ENCODE data around the gene GGTLC2. TPM values are rescaled to one million over a fixed set of nuclear protein-coding genes. Genes with fewer than 3 reads are reported as not detected.
"Not testable (repeated sequence)": the region's sequence is repeated elsewhere in the genome, so short reads cannot be mapped to it uniquely, and the experiment has no call there.

Gene GGTLC2
- total RNA-seq, 1 donor from 2014 or later, result not detected

DNA sequence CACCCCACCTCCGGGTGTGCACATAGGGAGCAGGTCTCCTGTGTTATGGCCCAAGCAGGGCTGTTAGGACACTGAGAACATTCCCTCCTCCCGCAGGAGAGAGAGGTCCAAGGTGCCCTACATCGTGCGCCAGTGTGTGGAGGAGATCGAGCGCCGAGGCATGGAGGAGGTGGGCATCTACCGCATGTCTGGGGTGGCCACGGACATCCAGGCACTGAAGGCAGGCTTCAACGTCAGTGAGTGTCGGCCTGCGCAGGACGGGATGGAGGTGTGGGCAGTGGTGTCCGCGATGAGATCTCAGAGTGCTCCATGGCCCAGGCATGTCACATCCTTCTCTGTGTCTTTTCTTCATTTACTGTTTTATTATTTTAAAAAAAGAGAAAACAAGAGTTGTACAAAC, 12.2 kb upstream of the GGTLC2 start:
- intact Hi-C loops (cut with DNase I); DNase-seq (ENCODE audit: low spot score); ATAC-seq: not testable (repeated sequence)

DNA sequence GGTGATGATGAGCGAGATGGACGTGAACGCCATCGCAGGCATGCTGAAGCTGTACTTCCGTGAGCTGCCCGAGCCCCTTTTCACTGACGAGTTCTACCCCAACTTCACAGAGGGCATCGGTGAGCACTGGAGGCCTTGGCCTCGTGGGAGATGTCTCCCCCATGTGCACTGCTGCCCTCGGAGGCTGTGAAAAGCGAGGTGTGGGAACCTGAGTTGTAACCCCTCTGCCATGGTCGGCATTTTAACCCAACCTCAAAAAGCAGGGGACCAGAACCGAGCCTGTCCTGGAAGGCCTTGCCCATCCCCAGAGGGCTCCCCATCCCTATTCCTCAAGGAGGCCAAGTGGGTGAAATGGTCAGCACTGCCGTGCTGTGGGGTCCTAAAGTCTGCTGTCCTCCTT, 10.9 kb upstream of the GGTLC2 start:
- ATAC-seq; DNase-seq (ENCODE audit: low spot score); intact Hi-C loops (cut with DNase I): not testable (repeated sequence)

DNA sequence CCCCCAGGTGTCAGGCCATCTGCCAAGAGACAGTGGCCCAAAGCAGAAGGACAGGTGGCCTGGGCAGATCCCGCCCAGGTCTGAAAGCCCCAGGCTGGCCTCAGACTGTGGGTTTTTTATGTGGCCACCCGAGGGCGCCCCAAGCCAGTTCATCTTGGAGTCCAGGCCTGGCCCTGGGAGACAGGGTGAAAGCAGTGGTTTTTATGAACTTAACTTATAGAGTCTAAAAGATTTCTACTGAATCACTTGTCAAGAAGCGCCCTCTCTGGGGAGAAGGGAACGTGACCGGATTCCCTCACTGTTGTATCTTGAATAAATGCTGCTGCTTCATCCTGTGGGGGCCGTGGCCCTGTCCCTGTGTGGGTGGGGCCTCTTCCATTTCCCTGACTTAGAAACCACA, 8.2 kb upstream of the GGTLC2 start:
- ATAC-seq; intact Hi-C loops (cut with DNase I); DNase-seq (ENCODE audit: low spot score): not testable (repeated sequence)

DNA sequence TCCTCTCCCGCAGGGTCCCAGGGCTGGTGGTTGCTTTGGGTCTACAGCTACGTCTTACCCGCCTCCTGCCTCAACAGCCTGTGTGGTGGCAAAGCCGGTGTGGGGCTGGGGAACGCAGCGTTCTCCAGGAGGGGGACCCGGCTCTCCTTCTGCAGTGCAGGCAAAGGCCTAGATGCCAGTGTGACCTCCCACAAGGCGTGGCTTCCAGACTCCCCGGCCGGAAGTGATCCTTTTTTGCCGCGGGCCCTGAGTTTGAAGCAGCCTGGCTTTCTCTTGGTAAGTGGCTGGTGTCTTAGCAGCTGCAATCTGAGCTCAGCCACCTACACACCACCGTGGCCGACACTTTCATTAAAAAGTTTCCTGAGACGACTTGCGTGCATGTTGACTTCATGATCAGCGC, 6.1 kb upstream of the GGTLC2 start:
- DNase-seq (ENCODE audit: low spot score); intact Hi-C loops (cut with DNase I); ATAC-seq: not testable (repeated sequence)

DNA sequence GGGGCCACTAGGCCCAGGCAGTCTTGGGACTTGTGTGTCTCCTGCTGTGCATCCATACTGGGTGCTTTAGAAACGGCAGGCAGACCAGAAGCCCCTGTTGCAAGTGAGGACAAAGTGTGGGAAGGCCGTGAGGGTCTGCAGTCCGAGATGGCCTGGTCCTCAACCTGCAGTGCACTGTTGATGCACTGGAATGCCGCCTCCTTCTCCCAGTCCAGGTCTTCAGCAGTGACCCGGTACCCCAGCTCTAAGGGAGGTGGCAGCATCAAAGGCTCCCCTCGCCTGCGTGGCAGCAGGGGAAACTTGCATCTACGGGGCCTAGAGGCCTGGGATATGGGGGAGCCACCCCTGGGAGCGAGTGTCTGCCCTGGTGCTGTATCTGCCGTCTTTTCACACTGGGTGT, 2.2 kb upstream of the GGTLC2 start:
- DNase-seq (ENCODE audit: low spot score); ATAC-seq; intact Hi-C loops (cut with DNase I): not testable (repeated sequence)

DNA sequence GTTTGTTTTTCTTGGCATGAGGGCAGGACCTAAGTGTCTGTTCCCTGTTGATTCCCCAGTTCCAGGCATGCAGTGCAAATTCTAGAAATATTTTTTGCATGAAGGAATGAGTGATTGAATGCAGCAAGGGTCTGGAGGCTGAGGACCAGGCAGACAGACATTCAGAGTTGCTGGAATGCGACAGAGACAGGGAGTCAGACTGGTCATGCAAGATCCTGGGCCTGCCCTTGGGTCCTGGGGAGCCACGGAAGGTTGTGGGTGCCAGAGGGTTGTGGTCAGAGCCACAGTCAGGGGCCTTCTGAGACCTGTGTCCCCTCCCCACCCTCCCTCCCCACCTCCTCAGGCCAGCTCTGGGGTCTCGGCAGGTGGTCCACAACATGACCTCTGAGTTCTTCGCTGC, 1.6 kb downstream of the GGTLC2 start:
- ATAC-seq; intact Hi-C loops (cut with DNase I); DNase-seq (ENCODE audit: low spot score): not testable (repeated sequence)

DNA sequence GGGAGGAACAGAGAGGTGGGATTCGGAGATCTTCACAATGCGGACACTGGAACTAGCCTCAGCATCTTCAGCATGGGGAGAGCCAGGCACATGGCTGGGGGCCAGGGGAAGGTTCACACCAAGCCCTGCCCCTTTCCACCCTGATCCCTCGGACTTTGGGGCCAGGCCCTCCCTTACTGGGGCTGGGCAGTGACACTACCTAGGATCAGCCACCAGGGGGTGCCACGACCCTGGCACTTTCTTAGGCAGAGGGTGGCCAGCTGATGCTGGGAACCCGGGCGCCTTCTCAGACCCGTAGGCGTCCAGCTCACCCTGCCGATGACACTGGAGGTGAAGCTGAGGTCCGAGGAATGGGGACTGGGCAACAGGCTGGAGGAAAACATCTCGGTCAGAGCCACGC, 3.5 kb downstream of the GGTLC2 start:
- intact Hi-C loops (cut with DNase I); ATAC-seq; DNase-seq (ENCODE audit: low spot score): not testable (repeated sequence)

DNA sequence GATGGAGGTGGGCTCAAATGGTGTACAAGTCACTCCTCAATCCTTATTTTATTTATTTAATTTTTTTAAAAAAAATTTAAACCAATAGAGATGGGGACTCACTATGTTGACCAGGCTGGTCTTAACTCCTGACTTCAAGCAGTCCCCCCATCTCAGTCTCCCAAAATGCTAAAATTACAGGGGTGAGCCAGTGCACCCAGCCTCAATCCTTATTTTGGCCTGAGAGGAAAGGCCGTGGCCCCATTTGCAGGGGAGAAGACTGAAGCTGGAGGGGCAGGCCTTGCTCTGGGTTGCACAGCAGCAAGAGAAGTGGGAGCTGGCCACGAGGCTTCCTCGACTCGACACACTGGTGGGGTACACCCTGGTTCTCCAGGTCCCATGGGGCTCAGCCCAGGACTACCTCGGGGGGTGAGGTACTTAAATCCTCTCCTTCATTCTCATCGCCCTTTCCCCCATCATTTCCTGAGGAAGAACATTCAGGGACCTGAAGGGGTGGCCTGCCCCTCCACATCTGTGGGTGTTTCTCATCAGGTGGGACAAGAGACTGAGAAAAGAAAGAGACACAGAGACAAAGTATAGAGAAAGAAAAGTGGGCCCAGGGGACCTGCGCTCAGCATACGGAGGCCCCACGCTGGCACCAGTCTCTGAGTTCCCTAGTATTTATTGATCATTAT, 4.6 kb downstream of the GGTLC2 start:
- DNase-seq (ENCODE audit: low spot score); ATAC-seq; intact Hi-C loops (cut with DNase I): not testable (repeated sequence)

DNA sequence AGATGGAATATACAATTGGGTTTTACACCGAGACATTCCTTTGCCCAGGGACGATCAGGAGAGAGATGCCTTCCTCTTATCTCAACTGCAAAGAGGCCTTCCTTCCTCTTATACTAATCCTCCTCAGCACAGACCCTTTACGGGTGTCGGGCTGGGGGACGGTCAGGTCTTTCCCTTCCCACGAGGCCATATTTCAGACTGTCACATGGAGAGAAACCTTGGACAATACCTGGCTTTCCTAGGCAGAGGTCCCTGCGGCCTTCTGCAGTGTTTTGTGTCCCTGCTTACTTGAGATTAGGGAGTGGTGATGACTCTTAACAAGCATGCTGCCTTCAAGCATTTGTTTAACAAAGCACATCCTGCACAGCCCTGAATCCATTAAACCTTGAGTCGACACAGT, 5.3 kb downstream of the GGTLC2 start:
- DNase-seq (ENCODE audit: low spot score); ATAC-seq; intact Hi-C loops (cut with DNase I): not testable (repeated sequence)

DNA sequence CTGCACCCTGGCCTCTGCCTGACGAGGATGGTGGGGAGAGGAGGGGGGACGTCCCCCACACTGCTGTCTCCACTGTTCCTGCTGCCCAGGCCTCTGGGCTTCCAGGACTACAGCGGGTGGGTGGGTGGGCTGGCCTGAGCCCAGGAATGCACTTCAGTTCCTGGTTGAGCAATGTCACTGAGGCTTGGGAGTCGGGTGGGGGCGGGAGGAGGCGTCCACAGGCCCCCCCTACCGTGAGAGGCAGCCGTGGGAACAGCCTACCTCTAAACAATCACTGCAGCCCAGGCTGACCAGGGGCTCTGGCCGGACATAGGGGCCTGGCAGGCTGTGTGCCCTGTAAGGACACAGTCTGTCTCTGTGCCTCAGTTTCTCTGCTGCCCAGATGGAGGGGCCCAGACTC, 6.0 kb downstream of the GGTLC2 start:
- ATAC-seq; intact Hi-C loops (cut with DNase I); DNase-seq (ENCODE audit: low spot score): not testable (repeated sequence)

DNA sequence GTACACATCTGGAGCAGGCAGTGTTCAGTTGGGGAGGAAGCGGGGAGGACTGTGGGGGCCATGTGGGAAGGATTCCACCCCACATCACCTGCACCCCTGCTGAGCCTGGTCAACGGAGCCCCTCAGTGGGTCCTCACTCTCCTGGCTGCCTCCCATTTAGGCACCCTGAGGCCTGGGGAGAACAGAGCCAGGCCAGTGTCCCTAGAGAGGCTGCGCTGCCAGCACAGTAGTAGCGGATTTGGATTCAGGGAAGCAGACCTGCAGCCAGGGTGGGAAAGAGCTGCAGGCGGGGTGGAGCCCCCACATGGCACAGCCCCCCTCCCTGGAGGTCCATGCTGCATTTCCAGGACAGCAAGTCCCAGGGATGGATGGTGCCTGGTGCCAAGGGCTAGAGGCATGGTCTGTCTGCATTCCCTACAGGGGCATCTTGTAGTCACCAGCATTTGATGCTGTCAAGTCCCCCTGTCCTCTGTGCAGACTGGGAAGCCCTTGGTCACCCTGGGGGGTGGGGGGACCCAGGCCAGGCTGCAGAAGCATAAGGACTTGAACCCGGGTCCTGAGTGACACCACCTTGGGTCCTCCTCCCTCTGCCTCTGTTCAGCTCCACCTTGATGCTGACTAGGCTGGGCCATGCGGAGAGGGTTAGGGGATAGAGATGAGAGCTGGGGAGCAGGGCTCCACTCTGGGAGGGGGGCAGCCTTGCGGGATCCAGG, 6.5 kb downstream of the GGTLC2 start:
- DNase-seq (ENCODE audit: low spot score); ATAC-seq; intact Hi-C loops (cut with DNase I): not testable (repeated sequence)

DNA sequence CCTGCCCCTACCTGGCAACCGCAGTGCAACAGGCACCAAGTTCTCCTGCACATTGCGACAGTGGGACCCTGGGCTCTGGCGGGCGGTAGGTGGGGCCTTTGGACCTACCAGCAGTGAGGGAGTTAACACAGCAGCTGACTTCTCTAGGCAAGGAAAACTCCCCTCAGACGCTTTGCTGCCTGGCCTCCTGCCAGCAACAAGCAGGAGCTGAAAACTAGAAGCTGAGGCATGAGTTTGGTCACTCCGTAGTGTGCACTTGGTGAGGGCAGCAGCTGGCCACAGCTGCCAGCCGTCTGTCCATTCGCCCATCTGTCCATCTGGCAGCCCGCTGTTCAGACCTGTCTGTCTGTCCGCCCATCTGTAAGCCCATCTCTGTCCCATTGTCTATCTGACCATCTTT, 7.2 kb downstream of the GGTLC2 start:
- ATAC-seq; intact Hi-C loops (cut with DNase I); DNase-seq (ENCODE audit: low spot score): not testable (repeated sequence)

DNA sequence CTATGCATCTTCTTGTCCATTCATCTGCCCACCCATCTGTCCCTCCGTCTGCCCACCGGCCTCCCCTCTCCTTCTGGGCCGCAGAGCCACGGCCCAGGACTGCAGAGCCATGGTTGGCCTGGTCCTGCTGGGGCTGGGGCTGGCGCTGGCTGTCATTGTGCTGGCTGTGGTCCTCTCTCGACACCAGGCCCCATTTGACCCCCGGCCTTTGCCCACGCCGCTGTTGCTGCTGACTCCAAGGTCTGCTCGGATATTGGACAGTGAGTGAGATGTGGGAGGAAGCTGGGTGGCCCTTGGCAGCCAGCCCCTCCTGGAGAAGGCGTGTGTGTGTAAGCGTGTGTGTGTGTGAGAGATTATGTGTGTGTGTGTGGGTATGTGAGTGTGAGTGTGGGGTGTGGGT, 7.7 kb downstream of the GGTLC2 start:
- intact Hi-C loops (cut with DNase I); DNase-seq (ENCODE audit: low spot score); ATAC-seq: not testable (repeated sequence)

DNA sequence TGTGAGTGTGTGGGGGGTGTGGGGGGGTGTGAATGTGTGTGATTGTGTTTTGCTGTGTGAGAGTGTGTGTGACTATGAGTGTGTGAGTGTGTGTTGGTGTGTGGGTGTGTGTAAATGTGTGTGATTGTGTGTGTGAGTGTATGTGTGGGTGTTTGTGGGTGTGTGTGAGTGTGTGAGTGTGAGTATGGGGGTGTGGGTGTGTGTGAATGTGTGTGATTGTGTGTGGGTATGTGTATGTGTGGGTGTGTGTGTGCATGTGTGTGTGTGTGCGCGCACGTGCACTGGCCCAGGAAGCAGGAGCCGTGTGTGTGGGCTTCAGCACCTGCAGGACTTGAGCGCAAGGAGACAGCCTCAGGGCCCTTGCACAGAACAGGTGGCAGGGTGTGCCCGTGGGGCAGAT, 8.2 kb downstream of the GGTLC2 start:
- ATAC-seq; intact Hi-C loops (cut with DNase I); DNase-seq (ENCODE audit: low spot score): not testable (repeated sequence)

DNA sequence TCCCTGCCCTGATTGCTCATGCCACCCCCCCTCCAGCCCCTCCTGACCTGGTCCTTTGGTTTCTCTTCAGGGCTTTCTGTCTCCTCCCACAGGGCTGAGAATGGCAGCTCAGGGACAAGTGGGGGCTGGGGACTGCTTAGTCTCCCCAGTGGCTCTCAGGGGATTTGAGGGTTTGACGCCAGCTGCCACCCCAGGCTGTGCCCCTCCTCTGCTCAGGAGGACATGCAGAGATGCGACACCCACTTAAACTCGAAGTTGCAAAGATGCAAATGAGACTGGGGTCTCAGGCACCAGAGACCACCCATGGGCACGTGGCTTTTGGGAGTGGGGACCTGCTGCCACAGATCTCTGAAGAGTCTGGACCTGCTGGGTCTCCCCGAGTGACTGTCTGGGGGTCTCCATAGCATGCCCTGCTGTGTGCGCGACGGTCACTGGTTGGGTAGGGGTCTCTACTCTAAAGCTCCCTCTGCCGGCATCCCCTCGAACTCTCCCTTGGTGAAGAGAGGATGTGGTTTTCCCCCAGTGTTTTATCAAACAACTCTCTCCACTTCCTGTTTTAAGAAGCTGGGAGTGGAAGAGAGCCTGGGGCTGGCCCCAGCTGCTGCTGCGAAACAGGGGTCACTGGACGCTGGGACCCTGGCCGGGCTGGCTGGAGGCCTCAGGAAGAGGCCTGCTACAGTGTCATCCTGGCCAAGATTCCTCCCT, 9.4 kb downstream of the GGTLC2 start:
- intact Hi-C loops (cut with DNase I); ATAC-seq; DNase-seq (ENCODE audit: low spot score): not testable (repeated sequence)

DNA sequence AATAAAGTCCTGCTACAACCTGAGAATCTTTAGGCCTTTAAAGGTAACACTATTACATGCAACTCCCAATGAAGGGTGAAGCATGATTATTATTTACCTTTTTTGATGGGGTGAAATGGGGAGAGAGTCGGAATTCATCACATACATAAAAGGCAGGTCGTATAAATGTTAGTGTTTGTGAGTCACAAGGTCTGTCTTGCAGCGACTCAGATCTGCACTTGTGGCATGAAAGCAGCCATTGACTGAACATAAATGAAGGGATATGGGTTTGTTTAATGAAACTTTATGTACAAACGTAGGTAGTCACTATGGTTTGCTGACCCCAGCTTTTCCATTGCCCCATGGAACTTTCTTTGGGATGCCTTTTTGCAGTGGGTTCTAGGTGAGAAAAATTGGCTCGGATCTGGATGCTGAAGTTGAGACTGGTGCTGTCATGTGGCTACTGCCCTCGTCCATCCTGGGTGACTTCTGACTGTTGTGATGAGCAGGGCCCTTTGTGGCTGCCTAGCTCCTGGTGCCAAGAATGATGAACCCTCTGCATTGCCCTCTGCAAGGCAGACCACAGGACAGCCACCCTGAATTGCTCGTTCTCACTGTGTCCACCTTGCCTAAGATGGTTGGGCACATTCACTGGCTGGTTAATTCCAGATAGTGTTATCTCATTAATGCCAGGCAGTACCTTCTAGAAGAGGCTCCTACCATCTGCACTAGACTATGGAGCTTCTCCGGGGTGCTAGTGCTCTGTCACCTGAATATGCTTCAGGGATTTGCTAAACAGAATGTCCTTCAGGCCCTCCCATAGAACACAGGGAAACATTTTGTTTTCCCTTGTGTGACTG, 11.3 kb downstream of the GGTLC2 start:
- intact Hi-C loops (cut with DNase I), result no loop called here
- no peak for DNase-seq (ENCODE audit: low spot score)
- ATAC-seq, result no peak

DNA sequence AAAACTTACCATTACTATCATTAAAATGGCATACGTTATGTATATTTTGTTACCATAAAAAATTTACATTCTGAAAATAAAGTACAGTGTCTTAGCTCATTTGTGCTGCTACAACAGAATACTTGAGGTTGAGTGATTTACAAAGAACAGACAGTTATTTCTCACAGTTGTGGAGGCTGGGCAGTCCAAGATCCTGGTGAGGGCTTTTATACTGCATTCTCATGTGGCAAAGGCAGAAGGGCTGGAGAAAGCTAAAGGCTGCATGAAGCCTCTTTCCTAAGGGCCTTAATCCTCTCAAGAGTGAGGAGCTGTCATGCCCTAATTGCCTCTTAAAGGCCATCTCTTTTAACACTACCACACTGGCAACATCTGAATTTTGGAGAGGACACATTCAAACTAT, 13.3 kb downstream of the GGTLC2 start:
- intact Hi-C loops (cut with DNase I), result no loop called here
- ATAC-seq, result no peak
- no peak for DNase-seq (ENCODE audit: low spot score)

DNA sequence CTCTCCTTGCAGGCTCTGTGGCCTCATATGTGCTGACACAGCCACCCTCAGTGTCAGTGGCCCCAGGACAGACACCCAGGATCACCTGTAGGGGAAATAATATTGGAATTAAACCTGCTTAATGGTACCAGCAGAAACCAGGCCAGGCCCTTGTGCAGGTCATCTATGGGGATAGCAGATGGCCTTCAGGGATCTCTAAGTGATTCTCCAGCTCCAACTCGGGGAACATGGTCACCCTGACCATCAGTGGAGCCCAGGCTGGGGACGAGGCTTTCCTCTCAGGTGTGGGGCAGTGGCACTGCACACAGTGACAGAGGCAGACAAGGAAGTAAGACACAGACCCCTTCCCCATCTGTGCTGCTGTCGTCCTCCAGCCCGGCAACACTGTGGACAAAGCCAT, 16.9 kb downstream of the GGTLC2 start:
- ATAC-seq (no peak), DNase-seq (ENCODE audit: low spot score) (peak; percentile 15)
- intact Hi-C loops (cut with DNase I), result no loop called here

DNA sequence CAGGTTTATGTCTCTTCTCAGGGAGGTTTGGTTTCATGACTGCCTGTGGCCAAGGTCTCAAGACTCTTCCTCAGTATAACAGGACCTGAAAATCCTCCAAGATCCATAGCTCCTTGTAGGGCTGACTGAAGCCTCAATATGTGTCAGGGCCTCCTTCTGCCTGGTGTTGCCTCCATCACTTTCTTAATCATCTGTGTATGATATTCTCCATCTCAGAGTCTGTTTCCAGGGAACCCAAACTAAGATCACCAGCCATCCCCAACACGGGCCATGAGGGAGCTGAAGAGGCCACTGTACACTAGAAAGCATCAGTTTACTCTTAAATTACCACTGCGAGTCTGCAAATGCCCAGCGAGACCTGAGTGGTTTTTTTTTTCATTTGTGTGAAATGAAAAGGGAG, 17.7 kb downstream of the GGTLC2 start:
- DNase-seq (ENCODE audit: low spot score) (no peak), ATAC-seq (no peak)
- intact Hi-C loops (cut with DNase I), result no loop called here
